Breast epithelium (tissue), 3 donors: Measurements from ENCODE around the gene SPRY1.

Experiments
- CTCF ChIP-seq, 3 donors: fragments of 450-650 bp; IDR thresholded peaks; one replicate each; pipeline ENCODE4 v1.5.1; 2016 to 2017; ENCODE audit warnings: antibody characterized with exemption in 3 of 3, mild to moderate bottlenecking in 3 of 3, moderate library complexity in 3 of 3
- POLR2A ChIP-seq: fragments of 450-650 bp; IDR thresholded peaks from one replicate; pipeline ENCODE4 v1.6.1; 2016; ENCODE audit warnings: antibody characterized with exemption, mild to moderate bottlenecking, moderate library complexity

- TF ChIP-seq POLR2A (no peak), CTCF (IDR thresholded peaks at IDR 0.05) (no peak)
These were observed 37.0 kb downstream of the SPRY1 start for GRCh38 chr4:123433573-123433972.
